HEK293 (cell line): ENCODE data around the gene MRGPRE.

Source experiments
- CTCF ChIA-PET: fragments of 350-600 bp; formaldehyde crosslinking; extraction: SDS; loops from one replicate; lab custom pipeline; 2021; ENCODE audit warnings: antibody characterized with exemption; lab: Yijun Ruan, JAX
- POLR2A ChIA-PET: fragments of 300-600 bp; formaldehyde crosslinking; extraction: SDS; loops from one replicate; lab custom pipeline; 2020; ENCODE audit warnings: antibody characterized with exemption, inconsistent platforms; lab: Yijun Ruan, JAX
- H3K27ac ChIP-seq: fragments of 200-500 bp; sonication (Bioruptor generic); 2 replicates; pipeline ENCODE4 v1.5.1; 2014; ENCODE audit warnings: low read depth, low read length, control low read depth, inconsistent platforms; ENCODE audit errors: extremely low read depth
- H3K36me3 ChIP-seq, 2 experiments: fragments of 200-500 bp in 1 of 2; sonication (Bioruptor generic) in 1 of 2; 1 replicate in 1 of 2; 2 replicates in 1 of 2; pipeline ENCODE4 v1.5.1; 2014 to 2017; ENCODE audit warnings: inconsistent platforms in 2 of 2, low read length in 2 of 2; ENCODE audit not compliant: control insufficient read depth in 2 of 2, insufficient read depth in 1 of 2
- H3K4me1 ChIP-seq: fragments of 200-500 bp; sonication (Bioruptor generic); 2 replicates; pipeline ENCODE4 v1.5.1; 2014; ENCODE audit warnings: mild to moderate bottlenecking, low read length, inconsistent platforms; ENCODE audit not compliant: control insufficient read depth, insufficient read depth
- H3K4me3 ChIP-seq: 2 replicates; pipeline ENCODE4 v1.5.1; 2011; ENCODE audit warnings: low read depth, mild to moderate bottlenecking, control low read depth, low read length, moderate library complexity
- H3K9me3 ChIP-seq: fragments of 200-500 bp; sonication (Bioruptor generic); 2 replicates; pipeline ENCODE4 v1.5.1; 2014; ENCODE audit warnings: low read depth, low read length, inconsistent platforms; ENCODE audit not compliant: control insufficient read depth, insufficient read depth
- IKZF3 ChIP-seq: fragments of 450-650 bp; IDR thresholded peaks from 2 replicates; pipeline ENCODE4 v1.5.0; 2018; ENCODE audit warnings: missing biosample characterization, mild to moderate bottlenecking, missing genetic modification characterization, moderate library complexity
- OSR2 ChIP-seq: fragments of 450-650 bp; formaldehyde crosslinking; IDR thresholded peaks from 2 replicates; pipeline ENCODE4 v1.5.1; 2016; ENCODE audit warnings: missing biosample characterization, missing genetic modification characterization
- SP2 ChIP-seq: fragments of 450-650 bp; formaldehyde crosslinking; IDR thresholded peaks from 2 replicates; pipeline ENCODE4 v1.5.1; 2016; ENCODE audit warnings: missing biosample characterization, missing genetic modification characterization
- SP7 ChIP-seq: fragments of 450-650 bp; formaldehyde crosslinking; IDR thresholded peaks from 2 replicates; pipeline ENCODE4 v1.5.1; 2016; ENCODE audit warnings: missing biosample characterization, missing genetic modification characterization
- ZBTB44 ChIP-seq: fragments of 450-650 bp; IDR thresholded peaks from 2 replicates; pipeline ENCODE4 v1.5.1; 2018; ENCODE audit warnings: missing biosample characterization, mild to moderate bottlenecking, missing genetic modification characterization
- ZBTB8A ChIP-seq: fragments of 450-650 bp; formaldehyde crosslinking; IDR thresholded peaks from 2 replicates; pipeline ENCODE4 v1.5.1; 2016; ENCODE audit warnings: missing biosample characterization, missing genetic modification characterization
- ZIC2 ChIP-seq: fragments of 450-650 bp; formaldehyde crosslinking; IDR thresholded peaks from 2 replicates; pipeline ENCODE4 v1.5.1; 2016; ENCODE audit warnings: missing biosample characterization, missing genetic modification characterization
- ZNF10 ChIP-seq: fragments of 450-650 bp; formaldehyde crosslinking; IDR thresholded peaks from 2 replicates; pipeline ENCODE4 v1.5.1; 2017; ENCODE audit warnings: missing biosample characterization, missing genetic modification characterization
- ZNF121 ChIP-seq: fragments of 450-650 bp; formaldehyde crosslinking; IDR thresholded peaks from 2 replicates; pipeline ENCODE4 v1.5.1; 2016; ENCODE audit warnings: missing biosample characterization, missing genetic modification characterization
- ZNF174 ChIP-seq: fragments of 450-650 bp; formaldehyde crosslinking; IDR thresholded peaks from 2 replicates; pipeline ENCODE4 v1.5.0; 2017; ENCODE audit warnings: missing biosample characterization, mild to moderate bottlenecking, missing genetic modification characterization
- ZNF18 ChIP-seq: fragments of 450-650 bp; formaldehyde crosslinking; IDR thresholded peaks from 2 replicates; pipeline ENCODE4 v1.5.1; 2016; ENCODE audit warnings: missing biosample characterization, missing genetic modification characterization
- ZNF211 ChIP-seq: fragments of 450-650 bp; formaldehyde crosslinking; IDR thresholded peaks from 2 replicates; pipeline ENCODE4 v1.5.1; 2016; ENCODE audit warnings: low read depth, missing biosample characterization, missing genetic modification characterization
- ZNF513 ChIP-seq: fragments of 450-650 bp; IDR thresholded peaks from 2 replicates; pipeline ENCODE4 v1.5.1; 2018; ENCODE audit warnings: missing biosample characterization, missing genetic modification characterization
- ZNF529 ChIP-seq: fragments of 450-650 bp; formaldehyde crosslinking; IDR thresholded peaks from 2 replicates; pipeline ENCODE4 v1.5.1; 2017; ENCODE audit warnings: missing genetic modification characterization, missing biosample characterization; ENCODE audit not compliant: insufficient replicate concordance
- ZNF768 ChIP-seq: fragments of 450-650 bp; formaldehyde crosslinking; IDR thresholded peaks from 2 replicates; pipeline ENCODE4 v1.5.1; 2018; ENCODE audit warnings: missing biosample characterization, mild to moderate bottlenecking, missing genetic modification characterization
- ZNF776 ChIP-seq: fragments of 450-650 bp; formaldehyde crosslinking; IDR thresholded peaks from 2 replicates; pipeline ENCODE4 v1.5.0; 2017; ENCODE audit warnings: missing biosample characterization, missing genetic modification characterization, borderline replicate concordance
- ZNF777 ChIP-seq: fragments of 450-650 bp; formaldehyde crosslinking; IDR thresholded peaks from 2 replicates; pipeline ENCODE4 v1.5.1; 2017; ENCODE audit warnings: missing biosample characterization, missing genetic modification characterization, borderline replicate concordance
- ZNF830 ChIP-seq: fragments of 450-650 bp; IDR thresholded peaks from 2 replicates; pipeline ENCODE4 v1.5.0; 2018; ENCODE audit warnings: missing biosample characterization, missing genetic modification characterization, low read depth, mild to moderate bottlenecking, moderate library complexity
- ZSCAN18 ChIP-seq: fragments of 450-650 bp; formaldehyde crosslinking; IDR thresholded peaks from 2 replicates; pipeline ENCODE4 v1.5.1; 2016; ENCODE audit warnings: missing biosample characterization, missing genetic modification characterization

MRGPRE gene

GRCh38 chr11:3202759-3203158 lies 29.5 kb downstream of the MRGPRE start (continued):
- TF ChIP-seq ZNF18 (tag by site-specific recombination) (no peak), ZNF529 (tag by site-specific recombination) (no peak), ZNF513 (tag by site-specific recombination) (no peak), IKZF3 (tag by site-specific recombination) (no peak)

- H3K27ac ChIP-seq: no peak overlapping the region
- no peaks in the 10 kb centered on the region for H3K9me3 ChIP-seq
- H3K36me3 ChIP-seq: no peaks in the 10 kb centered on the region
- POLR2A ChIA-PET: no interaction called here
- no peak for TF ChIP-seq ZNF776 (tag by site-specific recombination)
- no peak for TF ChIP-seq ZNF18 (tag by site-specific recombination)
- H3K4me3 ChIP-seq: no peak overlapping the region
- CTCF ChIA-PET: no interaction called here
- no peaks in the 10 kb centered on the region for H3K4me1 ChIP-seq
Measured at GRCh38 chr11:3202305-3202704, 29.9 kb downstream of the MRGPRE start.

GRCh38 chr11:3201677-3202181 lies 30.5 kb downstream of the MRGPRE start:
- Histone ChIP-seq H3K36me3 (no peaks in the 10 kb centered on the region), H3K9me3 (no peaks in the 10 kb centered on the region), H3K27ac (no peak overlapping the region), H3K4me1 (no peaks in the 10 kb centered on the region), H3K4me3 (no peak overlapping the region)
- TF ChIP-seq ZIC2: 0 out of 2 replicates have a peak, but pooled peaks have one; percentile 18
- no peak for TF ChIP-seq SP7
- ChIA-PET CTCF (no interaction called here), POLR2A (no interaction called here)

GRCh38 chr11:3201112-3201581 lies 31.1 kb downstream of the MRGPRE start:
- CTCF ChIA-PET: no interaction called here
- H3K4me1 ChIP-seq: no peaks in the 10 kb centered on the region
- no peaks in the 10 kb centered on the region for H3K9me3 ChIP-seq
- H3K27ac ChIP-seq: no peak overlapping the region
- no peak overlapping the region for H3K4me3 ChIP-seq
- H3K36me3 ChIP-seq: no peaks in the 10 kb centered on the region
- POLR2A ChIA-PET: no interaction called here
- TF ChIP-seq ZNF174: no peak
- TF ChIP-seq ZNF768: no peak
- no peak for TF ChIP-seq ZBTB44
- TF ChIP-seq ZNF10 (tag by site-specific recombination): no peak
- no peak for TF ChIP-seq ZNF121 (tag by site-specific recombination)
- no peak for TF ChIP-seq ZNF830 (tag by site-specific recombination)
- no peak for TF ChIP-seq ZNF211 (tag by site-specific recombination)
- TF ChIP-seq SP2 (tag by site-specific recombination): no peak
- TF ChIP-seq OSR2 (tag by site-specific recombination): no peak
- no peak for TF ChIP-seq ZNF777 (tag by site-specific recombination)
- no peak for TF ChIP-seq ZSCAN18
- TF ChIP-seq ZBTB8A (tag by site-specific recombination): no peak
- TF ChIP-seq, all 188 proteins: peak for 0
